ENCODE measurements around the gene ANKRD62. TPM values are rescaled to one million over a fixed set of nuclear protein-coding genes. Genes with fewer than 3 reads are reported as not detected.

The ANKRD62 gene
- total RNA-seq, result not detected in 2 replicates

GRCh38 chr18:12093520-12094257, at the start of gene ANKRD62:
Gene ANKRD62 (plus strand): TSS chr18:12093843. CDS start chr18:12094018, 175 bp downstream.

Other genes starting within 250 kb of the ANKRD62 start
- 28.2 and 47.1 TPM in 2 replicates for gene CHMP1B, start 242.4 kb upstream of the ANKRD62 start, total RNA-seq
- 12.0 and 26.1 TPM in 2 replicates for gene MPPE1, start 185.5 kb upstream of the ANKRD62 start, total RNA-seq
- 40.7 and 55.3 TPM in 2 replicates for gene IMPA2, start 112.3 kb upstream of the ANKRD62 start, total RNA-seq
- 3.9 and 6.5 TPM in 2 replicates for gene CIDEA, start 160.5 kb downstream of the ANKRD62 start, total RNA-seq
- 783 and 1,032 TPM in 2 replicates for gene TUBB6, start 214.4 kb downstream of the ANKRD62 start, total RNA-seq

Measured in hair follicular keratinocyte (primary cell).